Keratinocyte (primary cell): ENCODE results near the gene ALG14.

Source experiments
- EZH2 ChIP-seq: IDR thresholded peaks from one replicate; pipeline ENCODE4 v1.6.1; 2012; ENCODE audit warnings: inconsistent platforms, mild to moderate bottlenecking, low read length, moderate library complexity
- TF ChIP-seq, protein P1 (sequence below), 3 experiments: IDR thresholded peaks in 1 of 3; conservative IDR thresholded peaks in 1 of 3; optimal IDR thresholded peaks in 1 of 3; 2 replicates in 2 of 3; 3 replicates in 1 of 3; pipeline versions ENCODE3 to v1.5.1; 2011; ENCODE audit warnings: low read length in 3 of 3, mild to moderate bottlenecking in 3 of 3, moderate library complexity in 2 of 3, control low read depth in 1 of 3, inconsistent platforms in 1 of 3; ENCODE audit not compliant: insufficient read depth in 2 of 3; ENCODE audit errors: extremely low read depth in 1 of 3

DNA sequence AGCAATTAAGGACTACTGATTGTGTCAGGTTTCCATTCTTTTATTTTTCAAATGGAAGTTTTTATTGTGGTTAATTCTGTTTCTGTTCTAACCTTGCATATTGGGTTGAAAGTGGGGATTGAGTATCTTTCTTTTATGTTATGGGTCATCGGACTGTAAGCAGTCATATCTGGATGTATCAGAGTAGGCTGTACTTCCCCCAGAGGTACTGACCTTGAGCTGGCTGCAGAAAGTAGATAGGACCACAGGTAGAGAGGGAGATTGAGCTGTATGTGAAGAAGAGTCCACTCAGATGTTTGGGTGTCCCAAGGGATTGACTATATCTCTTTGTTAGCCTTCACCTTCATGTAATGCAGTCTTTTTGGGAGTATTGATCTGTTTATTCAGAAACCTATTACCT is 20.5 kb upstream of the ALG14 start:
- TF ChIP-seq, protein P1, sequence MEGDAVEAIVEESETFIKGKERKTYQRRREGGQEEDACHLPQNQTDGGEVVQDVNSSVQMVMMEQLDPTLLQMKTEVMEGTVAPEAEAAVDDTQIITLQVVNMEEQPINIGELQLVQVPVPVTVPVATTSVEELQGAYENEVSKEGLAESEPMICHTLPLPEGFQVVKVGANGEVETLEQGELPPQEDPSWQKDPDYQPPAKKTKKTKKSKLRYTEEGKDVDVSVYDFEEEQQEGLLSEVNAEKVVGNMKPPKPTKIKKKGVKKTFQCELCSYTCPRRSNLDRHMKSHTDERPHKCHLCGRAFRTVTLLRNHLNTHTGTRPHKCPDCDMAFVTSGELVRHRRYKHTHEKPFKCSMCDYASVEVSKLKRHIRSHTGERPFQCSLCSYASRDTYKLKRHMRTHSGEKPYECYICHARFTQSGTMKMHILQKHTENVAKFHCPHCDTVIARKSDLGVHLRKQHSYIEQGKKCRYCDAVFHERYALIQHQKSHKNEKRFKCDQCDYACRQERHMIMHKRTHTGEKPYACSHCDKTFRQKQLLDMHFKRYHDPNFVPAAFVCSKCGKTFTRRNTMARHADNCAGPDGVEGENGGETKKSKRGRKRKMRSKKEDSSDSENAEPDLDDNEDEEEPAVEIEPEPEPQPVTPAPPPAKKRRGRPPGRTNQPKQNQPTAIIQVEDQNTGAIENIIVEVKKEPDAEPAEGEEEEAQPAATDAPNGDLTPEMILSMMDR (optimal IDR thresholded peaks at IDR 0.05 in 1 of 3, IDR thresholded peaks at IDR 0.05 in 1 of 3, conservative IDR thresholded peaks at IDR 0.05 in 1 of 3; ENCODE audit: extremely low read depth in 1 of 3, insufficient read depth in 2 of 3, low read length in 3 of 3), result no peak
- no peak for TF ChIP-seq EZH2
